SH-SY5Y (cell line): ENCODE data around the gene PTPRK.

Experiments
- GATA2 ChIP-seq: IDR thresholded peaks from 2 replicates; pipeline ENCODE4 v1.6.1; 2011; ENCODE audit warnings: mild to moderate bottlenecking, low read depth, low read length
- GATA3 ChIP-seq: IDR thresholded peaks from 2 replicates; pipeline ENCODE4 v1.6.1; 2011; ENCODE audit warnings: low read depth, mild to moderate bottlenecking, low read length, moderate library complexity

DNA sequence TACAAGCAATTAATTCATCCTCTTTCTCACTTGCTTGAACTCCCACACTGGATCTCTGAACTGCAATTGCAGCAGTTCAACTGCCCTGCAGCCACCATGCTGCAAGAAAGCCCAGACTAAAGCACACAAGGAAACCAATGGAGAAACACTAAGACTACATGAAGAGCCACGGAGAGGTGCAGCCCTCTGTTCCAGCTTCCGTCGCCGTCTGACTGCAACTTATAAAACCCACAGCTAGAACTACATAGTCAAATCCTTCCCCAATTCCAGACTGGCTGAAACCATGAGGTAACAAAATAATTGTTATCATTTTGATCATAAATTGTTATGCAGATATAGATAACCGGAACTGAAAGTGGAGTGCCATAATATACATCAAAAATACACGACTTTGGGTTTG, 598.4 kb downstream of the PTPRK start:
- TF ChIP-seq GATA3: no peak
- TF ChIP-seq GATA2: no peak
